Natural killer cell (primary cell): ENCODE results near the gene F2RL1. TPM values are rescaled to one million over a fixed set of nuclear protein-coding genes. Genes with fewer than 3 reads are reported as not detected.
A peak's percentile ranks its signal among the peaks of the same experiment; 100 is the strongest.

Experiments used
- ATAC-seq, 3 donors: fragments of 150-1000 bp in 2 of 3; fragments of 200-7000 bp in 1 of 3; cut with Tn5 transposase; 1 replicate in 1 of 3; 2 replicates in 2 of 3; pipeline ENCODE4 v1.10.0; 2021; ENCODE audit warnings: mild to moderate bottlenecking in 2 of 3, moderate library complexity in 2 of 3
- DNase-seq, 2 donors: peaks; one replicate each; pipeline versions ENCODE4 v3.0.0 to v3.0.0-alpha.2; 2013 to 2021; ENCODE audit warnings: mixed read lengths in 1 of 2
- H3K27ac ChIP-seq: one replicate; pipeline ENCODE4 v1.5.1; 2013; ENCODE audit warnings: mild to moderate bottlenecking, low read length
- H3K27me3 ChIP-seq: one replicate; pipeline ENCODE4 v1.6.1; 2013; ENCODE audit warnings: low read length; ENCODE audit not compliant: control insufficient read depth, insufficient read depth
- H3K36me3 ChIP-seq: one replicate; pipeline ENCODE4 v1.6.1; 2013; ENCODE audit warnings: low read length; ENCODE audit not compliant: control insufficient read depth, insufficient read depth
- H3K4me1 ChIP-seq: one replicate; pipeline ENCODE4 v1.6.1; 2013; ENCODE audit warnings: low read length; ENCODE audit not compliant: control insufficient read depth, insufficient read depth
- H3K4me3 ChIP-seq: one replicate; pipeline ENCODE4 v1.5.1; 2013; ENCODE audit warnings: low read length
- H3K9me3 ChIP-seq: one replicate; pipeline ENCODE4 v1.6.1; 2013; ENCODE audit warnings: low read length; ENCODE audit not compliant: control insufficient read depth, insufficient read depth
- H3K27ac Mint-ChIP-seq, 2 donors: one replicate each; pipeline ENCODE4 v1.8.0; 2022; ENCODE audit warnings: mild to moderate bottlenecking in 2 of 2, mixed read lengths in 2 of 2, moderate library complexity in 1 of 2
- H3K27me3 Mint-ChIP-seq, 2 donors: one replicate each; pipeline ENCODE4 v1.8.0; 2022; ENCODE audit warnings: low read depth in 2 of 2, mixed read lengths in 2 of 2
- H3K36me3 Mint-ChIP-seq: one replicate; pipeline ENCODE4 v1.8.0; 2022; ENCODE audit warnings: mixed read lengths
- H3K4me1 Mint-ChIP-seq, 2 donors: one replicate each; pipeline ENCODE4 v1.8.0; 2022; ENCODE audit warnings: mixed read lengths in 2 of 2
- H3K4me3 Mint-ChIP-seq: one replicate; pipeline ENCODE4 v1.8.0; 2022; ENCODE audit warnings: mild to moderate bottlenecking, moderate library complexity, mixed read lengths
- H3K9me3 Mint-ChIP-seq, 2 donors: one replicate each; pipeline ENCODE4 v1.8.0; 2022; ENCODE audit warnings: mixed read lengths in 2 of 2
- CTCF ChIP-seq: fragments of 200-600 bp; IDR thresholded peaks from one replicate; pipeline ENCODE4 v1.8.0; 2022; ENCODE audit warnings: antibody characterized with exemption
- WGBS: methylation state at CpG from one replicate; pipeline ENCODE4 v1.1.7; 2013; ENCODE audit warnings: missing lambda C conversion rate; ENCODE audit not compliant: insufficient coverage; 5-methylcytosine and 5-hydroxymethylcytosine counted together
- intact Hi-C: fragments of 100-400 bp; cut with micrococcal nuclease; formaldehyde crosslinking; loops from one replicate; pipeline ENCODE4 v1.14.2; 2022
- total RNA-seq, 4 donors: library from RNA; stranded (reverse); fragments of 120-200 nt in 1 of 4; gene quantifications; one replicate each; pipeline versions ENCODE4 v1.2.3 to v1.2.4, GENCODE V29; 2013 to 2022

Gene F2RL1
- total RNA-seq, 3 donors from 2014 or later (not counting 1 experiment from before 2014, with no cell fraction given) = 0.29 to 0.35 TPM; not detected in 1

- no peaks in the 10 kb centered on the region for H3K36me3 Mint-ChIP-seq
- H3K4me3 Mint-ChIP-seq = no peak overlapping the region
- Histone ChIP-seq H3K27ac (no peak overlapping the region), H3K4me1 (no peaks in the 10 kb centered on the region), H3K9me3 (no peaks in the 10 kb centered on the region), H3K27me3 (no peaks in the 10 kb centered on the region), H3K36me3 (no peaks in the 10 kb centered on the region), H3K4me3 (no peak overlapping the region)
- WGBS = 95% methylated on average over 7 of the region's 8 CpGs
- intact Hi-C loops = no loop called here
- no peak overlapping the region for H3K27ac Mint-ChIP-seq
- DNase-seq (no peak), ATAC-seq (no peak)
- no peak for TF ChIP-seq CTCF
- H3K9me3 Mint-ChIP-seq = no peaks in the 10 kb centered on the region
- H3K27me3 Mint-ChIP-seq = no peaks in the 10 kb centered on the region
- no peaks in the 10 kb centered on the region for H3K4me1 Mint-ChIP-seq
Measured at GRCh38 chr5:76789991-76790581, 28.7 kb upstream of the F2RL1 start.

- Histone ChIP-seq H3K27ac (no peak overlapping the region), H3K9me3 (no peaks in the 10 kb centered on the region), H3K4me1 (no peaks in the 10 kb centered on the region), H3K36me3 (no peaks in the 10 kb centered on the region), H3K27me3 (no peaks in the 10 kb centered on the region), H3K4me3 (no peak overlapping the region)
- peak in 1 of 2 donors; percentile 29 for DNase-seq
- WGBS = 62% methylated on average over 3 of the region's 3 CpGs
- Mint-ChIP-seq H3K9me3 (no peaks in the 10 kb centered on the region), H3K36me3 (no peaks in the 10 kb centered on the region), H3K4me3 (no peak overlapping the region), H3K27me3 (no peaks in the 10 kb centered on the region), H3K4me1 (no peaks in the 10 kb centered on the region), H3K27ac (no peak overlapping the region)
- TF ChIP-seq CTCF = no peak
- no peak for ATAC-seq
- intact Hi-C loops = no loop called here
Measured at GRCh38 chr5:76790632-76791290, 28.1 kb upstream of the F2RL1 start.

- no peaks in the 10 kb centered on the region for H3K36me3 ChIP-seq
- no peak overlapping the region for H3K4me3 ChIP-seq
- no peaks in the 10 kb centered on the region for H3K27me3 ChIP-seq
- H3K9me3 ChIP-seq = no peaks in the 10 kb centered on the region
- no peak overlapping the region for H3K27ac Mint-ChIP-seq
- H3K4me1 ChIP-seq = no peaks in the 10 kb centered on the region
- intact Hi-C loops = no loop called here
- 92% methylated on average over 1 of the region's 1 CpG for WGBS
- no peaks in the 10 kb centered on the region for H3K27me3 Mint-ChIP-seq
- no peak overlapping the region for H3K27ac ChIP-seq
- TF ChIP-seq CTCF = no peak
- H3K36me3 Mint-ChIP-seq = no peaks in the 10 kb centered on the region
- no peaks in the 10 kb centered on the region for H3K4me1 Mint-ChIP-seq
- ATAC-seq (no peak), DNase-seq (no peak)
- no peak overlapping the region for H3K4me3 Mint-ChIP-seq
- H3K9me3 Mint-ChIP-seq = no peaks in the 10 kb centered on the region
Measured at GRCh38 chr5:76791461-76791860, 27.4 kb upstream of the F2RL1 start.

GRCh38 chr5:76794871-76795270 lies 24.0 kb upstream of the F2RL1 start:
- ATAC-seq = no peak
- intact Hi-C loops = no loop called here
- Histone ChIP-seq H3K4me3 (no peak overlapping the region), H3K27ac (no peak overlapping the region), H3K4me1 (no peaks in the 10 kb centered on the region), H3K36me3 (no peaks in the 10 kb centered on the region), H3K27me3 (no peaks in the 10 kb centered on the region), H3K9me3 (no peaks in the 10 kb centered on the region)
- Mint-ChIP-seq H3K27me3 (peaks cover 0 to 2% of the 10 kb centered on the region in 2 donors), H3K9me3 (no peaks in the 10 kb centered on the region), H3K27ac (no peak overlapping the region), H3K36me3 (no peaks in the 10 kb centered on the region), H3K4me3 (no peak overlapping the region), H3K4me1 (no peaks in the 10 kb centered on the region)
- DNase-seq = no peak
- 82% methylated on average over 3 of the region's 4 CpGs for WGBS
- no peak for TF ChIP-seq CTCF
